ENCODE data around the gene SSR3.

DNA sequence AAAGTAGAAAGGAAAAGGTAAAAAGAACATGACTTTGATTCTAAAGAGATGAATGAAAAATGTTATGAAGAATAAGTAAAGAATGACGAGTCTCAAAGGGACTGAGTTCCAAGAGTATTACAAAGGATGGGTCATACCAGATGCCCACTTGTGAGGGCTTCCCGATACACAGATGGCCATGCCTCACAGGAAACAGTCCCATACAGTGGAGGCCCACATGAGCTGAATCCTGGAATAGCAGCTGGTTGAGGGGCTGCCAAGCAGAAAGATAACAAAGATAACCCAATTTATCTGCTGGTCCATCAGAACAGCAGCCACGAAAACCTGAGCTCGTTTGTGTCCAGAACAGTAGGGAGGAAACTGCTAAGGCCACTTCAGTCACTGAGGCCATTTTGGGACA, 3.7 kb downstream of the SSR3 start:
- TF ChIP-seq SNAI2 (CRISPR knock-in tag; IDR thresholded peaks at IDR 0.05) (no peak), ZFP3 (CRISPR knock-in tag; IDR thresholded peaks at IDR 0.05) (no peak)
- TF ChIP-seq, protein P1, sequence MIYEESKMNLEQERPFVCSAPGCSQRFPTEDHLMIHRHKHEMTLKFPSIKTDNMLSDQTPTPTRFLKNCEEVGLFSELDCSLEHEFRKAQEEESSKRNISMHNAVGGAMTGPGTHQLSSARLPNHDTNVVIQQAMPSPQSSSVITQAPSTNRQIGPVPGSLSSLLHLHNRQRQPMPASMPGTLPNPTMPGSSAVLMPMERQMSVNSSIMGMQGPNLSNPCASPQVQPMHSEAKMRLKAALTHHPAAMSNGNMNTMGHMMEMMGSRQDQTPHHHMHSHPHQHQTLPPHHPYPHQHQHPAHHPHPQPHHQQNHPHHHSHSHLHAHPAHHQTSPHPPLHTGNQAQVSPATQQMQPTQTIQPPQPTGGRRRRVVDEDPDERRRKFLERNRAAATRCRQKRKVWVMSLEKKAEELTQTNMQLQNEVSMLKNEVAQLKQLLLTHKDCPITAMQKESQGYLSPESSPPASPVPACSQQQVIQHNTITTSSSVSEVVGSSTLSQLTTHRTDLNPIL (CRISPR knock-in tag; IDR thresholded peaks at IDR 0.05; ENCODE audit: low read depth), result no peak
- TF ChIP-seq, protein P2, sequence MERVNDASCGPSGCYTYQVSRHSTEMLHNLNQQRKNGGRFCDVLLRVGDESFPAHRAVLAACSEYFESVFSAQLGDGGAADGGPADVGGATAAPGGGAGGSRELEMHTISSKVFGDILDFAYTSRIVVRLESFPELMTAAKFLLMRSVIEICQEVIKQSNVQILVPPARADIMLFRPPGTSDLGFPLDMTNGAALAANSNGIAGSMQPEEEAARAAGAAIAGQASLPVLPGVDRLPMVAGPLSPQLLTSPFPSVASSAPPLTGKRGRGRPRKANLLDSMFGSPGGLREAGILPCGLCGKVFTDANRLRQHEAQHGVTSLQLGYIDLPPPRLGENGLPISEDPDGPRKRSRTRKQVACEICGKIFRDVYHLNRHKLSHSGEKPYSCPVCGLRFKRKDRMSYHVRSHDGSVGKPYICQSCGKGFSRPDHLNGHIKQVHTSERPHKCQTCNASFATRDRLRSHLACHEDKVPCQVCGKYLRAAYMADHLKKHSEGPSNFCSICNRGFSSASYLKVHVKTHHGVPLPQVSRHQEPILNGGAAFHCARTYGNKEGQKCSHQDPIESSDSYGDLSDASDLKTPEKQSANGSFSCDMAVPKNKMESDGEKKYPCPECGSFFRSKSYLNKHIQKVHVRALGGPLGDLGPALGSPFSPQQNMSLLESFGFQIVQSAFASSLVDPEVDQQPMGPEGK (CRISPR knock-in tag; IDR thresholded peaks at IDR 0.05; ENCODE audit: borderline replicate concordance), result no peak

All from SK-N-SH treated with all-trans-retinoic acid at 6 μM for 48 hours (cell line).